HEK293 (cell line): Measurements from ENCODE around the gene PLA2G4C.

Experiments used
- CTCF ChIA-PET: fragments of 350-600 bp; formaldehyde crosslinking; extraction: SDS; loops from one replicate; lab custom pipeline; 2021; ENCODE audit warnings: antibody characterized with exemption; lab: Yijun Ruan, JAX
- POLR2A ChIA-PET: fragments of 300-600 bp; formaldehyde crosslinking; extraction: SDS; loops from one replicate; lab custom pipeline; 2020; ENCODE audit warnings: antibody characterized with exemption, inconsistent platforms; lab: Yijun Ruan, JAX
- H3K27ac ChIP-seq: fragments of 200-500 bp; sonication (Bioruptor generic); 2 replicates; pipeline ENCODE4 v1.5.1; 2014; ENCODE audit warnings: low read depth, low read length, control low read depth, inconsistent platforms; ENCODE audit errors: extremely low read depth
- H3K36me3 ChIP-seq, 2 experiments: fragments of 200-500 bp in 1 of 2; sonication (Bioruptor generic) in 1 of 2; 1 replicate in 1 of 2; 2 replicates in 1 of 2; pipeline ENCODE4 v1.5.1; 2014 to 2017; ENCODE audit warnings: inconsistent platforms in 2 of 2, low read length in 2 of 2; ENCODE audit not compliant: control insufficient read depth in 2 of 2, insufficient read depth in 1 of 2
- H3K4me1 ChIP-seq: fragments of 200-500 bp; sonication (Bioruptor generic); 2 replicates; pipeline ENCODE4 v1.5.1; 2014; ENCODE audit warnings: mild to moderate bottlenecking, low read length, inconsistent platforms; ENCODE audit not compliant: control insufficient read depth, insufficient read depth
- H3K4me3 ChIP-seq: 2 replicates; pipeline ENCODE4 v1.5.1; 2011; ENCODE audit warnings: low read depth, mild to moderate bottlenecking, control low read depth, low read length, moderate library complexity
- H3K9me3 ChIP-seq: fragments of 200-500 bp; sonication (Bioruptor generic); 2 replicates; pipeline ENCODE4 v1.5.1; 2014; ENCODE audit warnings: low read depth, low read length, inconsistent platforms; ENCODE audit not compliant: control insufficient read depth, insufficient read depth
- FEZF1 ChIP-seq: fragments of 450-650 bp; formaldehyde crosslinking; IDR thresholded peaks from 2 replicates; pipeline ENCODE4 v1.5.1; 2016; ENCODE audit warnings: missing biosample characterization, missing genetic modification characterization
- GLIS1 ChIP-seq: fragments of 450-650 bp; formaldehyde crosslinking; IDR thresholded peaks from 2 replicates; pipeline ENCODE4 v1.5.1; 2016; ENCODE audit warnings: missing biosample characterization, missing genetic modification characterization
- HOXA7 ChIP-seq: sonication (generic); formaldehyde crosslinking; IDR thresholded peaks from 2 replicates; pipeline ENCODE4 v1.8.1; 2022; ENCODE audit warnings: missing genetic modification reagents, borderline replicate concordance
- IKZF3 ChIP-seq: fragments of 450-650 bp; IDR thresholded peaks from 2 replicates; pipeline ENCODE4 v1.5.0; 2018; ENCODE audit warnings: missing biosample characterization, mild to moderate bottlenecking, missing genetic modification characterization, moderate library complexity
- MYNN ChIP-seq: fragments of 450-650 bp; formaldehyde crosslinking; IDR thresholded peaks from 2 replicates; pipeline ENCODE4 v1.5.1; 2016; ENCODE audit warnings: missing biosample characterization, missing genetic modification characterization, borderline replicate concordance
- OVOL3 ChIP-seq: fragments of 450-650 bp; formaldehyde crosslinking; IDR thresholded peaks from 2 replicates; pipeline ENCODE4 v1.5.1; 2016; ENCODE audit warnings: missing biosample characterization, missing genetic modification characterization
- SP2 ChIP-seq: fragments of 450-650 bp; formaldehyde crosslinking; IDR thresholded peaks from 2 replicates; pipeline ENCODE4 v1.5.1; 2016; ENCODE audit warnings: missing biosample characterization, missing genetic modification characterization
- TRIM28 ChIP-seq: IDR thresholded peaks from 2 replicates; pipeline ENCODE4 v1.6.1; 2011; ENCODE audit warnings: low read length, control low read depth, borderline replicate concordance
- ZBTB21 ChIP-seq: fragments of 450-650 bp; formaldehyde crosslinking; IDR thresholded peaks from 2 replicates; pipeline ENCODE4 v1.5.1; 2017; ENCODE audit warnings: missing biosample characterization, missing genetic modification characterization
- ZNF114 ChIP-seq: fragments of 450-650 bp; formaldehyde crosslinking; IDR thresholded peaks from 2 replicates; pipeline ENCODE4 v1.5.0; 2017; ENCODE audit warnings: missing biosample characterization, missing genetic modification characterization
- ZNF155 ChIP-seq: fragments of 450-650 bp; formaldehyde crosslinking; IDR thresholded peaks from 2 replicates; pipeline ENCODE4 v1.5.1; 2016; ENCODE audit warnings: missing biosample characterization, missing genetic modification characterization
- ZNF16 ChIP-seq: fragments of 450-650 bp; formaldehyde crosslinking; IDR thresholded peaks from 2 replicates; pipeline ENCODE4 v1.5.1; 2016; ENCODE audit warnings: low read depth, missing biosample characterization, missing genetic modification characterization
- ZNF174 ChIP-seq: fragments of 450-650 bp; formaldehyde crosslinking; IDR thresholded peaks from 2 replicates; pipeline ENCODE4 v1.5.0; 2017; ENCODE audit warnings: missing biosample characterization, mild to moderate bottlenecking, missing genetic modification characterization
- ZNF2 ChIP-seq: fragments of 450-650 bp; formaldehyde crosslinking; IDR thresholded peaks from 2 replicates; pipeline ENCODE4 v1.5.1; 2016; ENCODE audit warnings: missing biosample characterization, missing genetic modification characterization
- ZNF202 ChIP-seq: fragments of 450-650 bp; formaldehyde crosslinking; IDR thresholded peaks from 2 replicates; pipeline ENCODE4 v1.5.1; 2016; ENCODE audit warnings: missing biosample characterization, missing genetic modification characterization, borderline replicate concordance
- ZNF239 ChIP-seq: fragments of 450-650 bp; formaldehyde crosslinking; IDR thresholded peaks from 2 replicates; pipeline ENCODE4 v1.5.1; 2016; ENCODE audit warnings: missing biosample characterization, missing genetic modification characterization
- ZNF24 ChIP-seq: fragments of 450-650 bp; formaldehyde crosslinking; IDR thresholded peaks from 2 replicates; pipeline ENCODE4 v1.5.1; 2016; ENCODE audit warnings: missing biosample characterization, missing genetic modification characterization
- ZNF248 ChIP-seq: fragments of 450-650 bp; formaldehyde crosslinking; IDR thresholded peaks from 2 replicates; pipeline ENCODE4 v1.5.1; 2017; ENCODE audit warnings: missing biosample characterization, missing genetic modification characterization
- ZNF391 ChIP-seq: fragments of 450-650 bp; formaldehyde crosslinking; IDR thresholded peaks from 2 replicates; pipeline ENCODE4 v1.5.1; 2016; ENCODE audit warnings: low read depth, missing biosample characterization, missing genetic modification characterization, borderline replicate concordance
- ZNF530 ChIP-seq: fragments of 450-650 bp; formaldehyde crosslinking; IDR thresholded peaks from 2 replicates; pipeline ENCODE4 v1.5.1; 2016; ENCODE audit warnings: low read depth, missing biosample characterization, missing genetic modification characterization
- ZNF544 ChIP-seq: fragments of 450-650 bp; formaldehyde crosslinking; IDR thresholded peaks from 2 replicates; pipeline ENCODE4 v1.5.0; 2017; ENCODE audit warnings: missing biosample characterization, missing genetic modification characterization
- ZNF561 ChIP-seq: fragments of 450-650 bp; IDR thresholded peaks from 2 replicates; pipeline ENCODE4 v1.5.1; 2018; ENCODE audit warnings: missing biosample characterization, missing genetic modification characterization, borderline replicate concordance
- ZNF571 ChIP-seq: fragments of 450-650 bp; formaldehyde crosslinking; IDR thresholded peaks from 2 replicates; pipeline ENCODE4 v1.5.0; 2017; ENCODE audit warnings: missing biosample characterization, missing genetic modification characterization
- ZNF629 ChIP-seq: fragments of 450-650 bp; formaldehyde crosslinking; IDR thresholded peaks from 2 replicates; pipeline ENCODE4 v1.5.1; 2017; ENCODE audit warnings: missing biosample characterization, missing genetic modification characterization
- ZNF776 ChIP-seq: fragments of 450-650 bp; formaldehyde crosslinking; IDR thresholded peaks from 2 replicates; pipeline ENCODE4 v1.5.0; 2017; ENCODE audit warnings: missing biosample characterization, missing genetic modification characterization, borderline replicate concordance
- ZNF830 ChIP-seq: fragments of 450-650 bp; IDR thresholded peaks from 2 replicates; pipeline ENCODE4 v1.5.0; 2018; ENCODE audit warnings: missing biosample characterization, missing genetic modification characterization, low read depth, mild to moderate bottlenecking, moderate library complexity
- ZNF843 ChIP-seq: fragments of 450-650 bp; formaldehyde crosslinking; IDR thresholded peaks from 2 replicates; pipeline ENCODE4 v1.5.1; 2016; ENCODE audit warnings: missing biosample characterization, missing genetic modification characterization
- ZSCAN30 ChIP-seq: fragments of 450-650 bp; IDR thresholded peaks from 2 replicates; pipeline ENCODE4 v1.5.1; 2018; ENCODE audit warnings: missing biosample characterization, mild to moderate bottlenecking, missing genetic modification characterization, moderate library complexity
- ZXDB ChIP-seq: fragments of 450-650 bp; formaldehyde crosslinking; IDR thresholded peaks from 2 replicates; pipeline ENCODE4 v1.5.1; 2016; ENCODE audit warnings: missing biosample characterization, missing genetic modification characterization
- TF ChIP-seq, protein P1 (sequence below): fragments of 450-650 bp; formaldehyde crosslinking; IDR thresholded peaks from 2 replicates; pipeline ENCODE4 v1.5.1; 2017; ENCODE audit warnings: missing biosample characterization, missing genetic modification characterization
- TF ChIP-seq, protein P2 (sequence below): fragments of 450-650 bp; formaldehyde crosslinking; IDR thresholded peaks from 2 replicates; pipeline ENCODE4 v1.5.1; 2016; ENCODE audit warnings: missing biosample characterization, missing genetic modification characterization
- TF ChIP-seq, protein P3 (sequence below): fragments of 450-650 bp; formaldehyde crosslinking; IDR thresholded peaks from 2 replicates; pipeline ENCODE4 v1.5.1; 2016; ENCODE audit warnings: missing biosample characterization, missing genetic modification characterization

PLA2G4C gene

DNA sequence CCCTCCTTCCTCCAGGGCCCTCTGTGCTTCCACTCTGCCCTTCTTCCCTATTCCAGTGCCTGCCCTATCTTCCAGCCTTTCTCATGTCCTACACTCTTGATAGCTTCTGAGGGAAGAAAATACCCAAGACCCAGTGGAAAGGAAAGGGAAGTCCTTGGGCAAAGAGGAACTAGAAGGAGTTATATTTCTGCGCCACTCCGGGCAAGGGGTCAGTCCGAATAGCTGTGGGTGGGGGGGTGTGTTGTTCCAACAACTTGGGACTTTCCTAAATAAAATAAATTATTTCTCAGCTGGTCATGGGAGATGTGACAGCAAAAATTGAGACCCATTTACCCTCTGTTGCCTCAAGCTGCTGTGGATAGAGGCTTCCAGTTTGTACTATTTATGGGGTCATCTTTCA, 89.9 kb downstream of the PLA2G4C start:
- H3K27ac ChIP-seq, result no peak overlapping the region
- H3K36me3 ChIP-seq, result no peaks in the 10 kb centered on the region
- H3K4me1 ChIP-seq, result no peaks in the 10 kb centered on the region
- POLR2A ChIA-PET, result no interaction called here
- no peaks in the 10 kb centered on the region for H3K9me3 ChIP-seq
- CTCF ChIA-PET, result no interaction called here
- H3K4me3 ChIP-seq, result no peak overlapping the region
- TF ChIP-seq ZNF114 (tag by site-specific recombination) (no peak), ZNF776 (tag by site-specific recombination) (no peak), ZNF629 (no peak), ZNF830 (no peak), OVOL3 (tag by site-specific recombination) (no peak), ZXDB (tag by site-specific recombination) (no peak), ZNF155 (tag by site-specific recombination) (no peak), ZNF561 (no peak), ZNF174 (tag by site-specific recombination) (no peak), FEZF1 (tag by site-specific recombination) (no peak), SP2 (tag by site-specific recombination) (no peak), TRIM28 (no peak), ZBTB21 (tag by site-specific recombination) (no peak), GLIS1 (no peak), ZNF530 (tag by site-specific recombination) (no peak), ZNF391 (tag by site-specific recombination) (no peak), ZNF24 (tag by site-specific recombination) (no peak), ZSCAN30 (tag by site-specific recombination) (no peak), ZNF2 (tag by site-specific recombination) (no peak)
- TF ChIP-seq, protein P1, sequence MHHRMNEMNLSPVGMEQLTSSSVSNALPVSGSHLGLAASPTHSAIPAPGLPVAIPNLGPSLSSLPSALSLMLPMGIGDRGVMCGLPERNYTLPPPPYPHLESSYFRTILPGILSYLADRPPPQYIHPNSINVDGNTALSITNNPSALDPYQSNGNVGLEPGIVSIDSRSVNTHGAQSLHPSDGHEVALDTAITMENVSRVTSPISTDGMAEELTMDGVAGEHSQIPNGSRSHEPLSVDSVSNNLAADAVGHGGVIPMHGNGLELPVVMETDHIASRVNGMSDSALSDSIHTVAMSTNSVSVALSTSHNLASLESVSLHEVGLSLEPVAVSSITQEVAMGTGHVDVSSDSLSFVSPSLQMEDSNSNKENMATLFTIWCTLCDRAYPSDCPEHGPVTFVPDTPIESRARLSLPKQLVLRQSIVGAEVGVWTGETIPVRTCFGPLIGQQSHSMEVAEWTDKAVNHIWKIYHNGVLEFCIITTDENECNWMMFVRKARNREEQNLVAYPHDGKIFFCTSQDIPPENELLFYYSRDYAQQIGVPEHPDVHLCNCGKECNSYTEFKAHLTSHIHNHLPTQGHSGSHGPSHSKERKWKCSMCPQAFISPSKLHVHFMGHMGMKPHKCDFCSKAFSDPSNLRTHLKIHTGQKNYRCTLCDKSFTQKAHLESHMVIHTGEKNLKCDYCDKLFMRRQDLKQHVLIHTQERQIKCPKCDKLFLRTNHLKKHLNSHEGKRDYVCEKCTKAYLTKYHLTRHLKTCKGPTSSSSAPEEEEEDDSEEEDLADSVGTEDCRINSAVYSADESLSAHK (tag by site-specific recombination), result no peak
- TF ChIP-seq, all 188 proteins: peak for 0

DNA sequence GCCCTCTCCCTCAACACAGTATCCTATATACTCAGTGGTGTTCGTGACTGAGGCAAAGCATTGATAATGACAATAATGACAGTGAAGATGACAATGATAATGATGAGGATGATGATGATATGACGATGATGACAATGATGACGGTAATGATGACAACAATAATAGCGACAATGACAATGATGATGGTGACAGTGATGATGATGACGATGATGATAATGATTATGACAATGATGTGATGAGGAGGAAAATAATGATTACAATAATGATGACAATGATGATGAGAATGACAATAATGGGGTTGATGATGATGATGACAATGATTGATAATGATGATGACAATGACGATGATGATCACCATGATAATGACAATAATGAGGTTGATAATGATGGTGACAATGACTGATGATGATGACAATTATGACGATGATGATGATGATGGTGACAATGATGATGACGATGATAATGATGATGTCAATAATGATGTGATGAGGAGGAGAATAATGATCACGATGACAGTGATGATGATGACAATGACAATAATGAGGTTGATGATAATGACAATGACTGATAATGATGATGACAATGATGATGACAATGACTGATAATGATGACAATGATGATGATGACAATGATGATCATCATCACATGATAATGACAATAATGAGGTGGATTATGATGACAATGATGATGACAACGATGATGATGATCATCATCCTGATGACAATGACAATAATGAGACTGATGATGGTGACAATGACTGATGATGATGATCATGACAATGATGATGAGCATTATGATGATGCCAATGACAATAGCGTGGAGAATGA, 99.5 kb downstream of the PLA2G4C start:
- no peaks in the 10 kb centered on the region; the same call in 1 of the 2 replicates for H3K9me3 ChIP-seq
- CTCF ChIA-PET, result no interaction called here
- H3K27ac ChIP-seq, result no peak overlapping the region
- no peaks in the 10 kb centered on the region for H3K4me1 ChIP-seq
- no peak overlapping the region for H3K4me3 ChIP-seq
- POLR2A ChIA-PET, result no interaction called here
- H3K36me3 ChIP-seq, result no peaks in the 10 kb centered on the region
- TF ChIP-seq MYNN (tag by site-specific recombination), result no peak
- TF ChIP-seq, protein P2, sequence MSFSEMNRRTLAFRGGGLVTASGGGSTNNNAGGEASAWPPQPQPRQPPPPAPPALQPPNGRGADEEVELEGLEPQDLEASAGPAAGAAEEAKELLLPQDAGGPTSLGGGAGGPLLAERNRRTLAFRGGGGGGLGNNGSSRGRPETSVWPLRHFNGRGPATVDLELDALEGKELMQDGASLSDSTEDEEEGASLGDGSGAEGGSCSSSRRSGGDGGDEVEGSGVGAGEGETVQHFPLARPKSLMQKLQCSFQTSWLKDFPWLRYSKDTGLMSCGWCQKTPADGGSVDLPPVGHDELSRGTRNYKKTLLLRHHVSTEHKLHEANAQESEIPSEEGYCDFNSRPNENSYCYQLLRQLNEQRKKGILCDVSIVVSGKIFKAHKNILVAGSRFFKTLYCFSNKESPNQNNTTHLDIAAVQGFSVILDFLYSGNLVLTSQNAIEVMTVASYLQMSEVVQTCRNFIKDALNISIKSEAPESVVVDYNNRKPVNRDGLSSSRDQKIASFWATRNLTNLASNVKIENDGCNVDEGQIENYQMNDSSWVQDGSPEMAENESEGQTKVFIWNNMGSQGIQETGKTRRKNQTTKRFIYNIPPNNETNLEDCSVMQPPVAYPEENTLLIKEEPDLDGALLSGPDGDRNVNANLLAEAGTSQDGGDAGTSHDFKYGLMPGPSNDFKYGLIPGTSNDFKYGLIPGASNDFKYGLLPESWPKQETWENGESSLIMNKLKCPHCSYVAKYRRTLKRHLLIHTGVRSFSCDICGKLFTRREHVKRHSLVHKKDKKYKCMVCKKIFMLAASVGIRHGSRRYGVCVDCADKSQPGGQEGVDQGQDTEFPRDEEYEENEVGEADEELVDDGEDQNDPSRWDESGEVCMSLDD (tag by site-specific recombination), result no peak
- no peak; the same call in 1 of the 2 replicates for TF ChIP-seq ZNF544 (tag by site-specific recombination)
- TF ChIP-seq ZNF239 (tag by site-specific recombination), result 0 out of 2 replicates have a peak, but pooled peaks have one; percentile 41
- TF ChIP-seq HOXA7, result no peak
- no peak for TF ChIP-seq IKZF3 (tag by site-specific recombination)
- 0 out of 2 replicates have a peak, but pooled peaks have one; percentile 14 for TF ChIP-seq ZNF571 (tag by site-specific recombination)
- TF ChIP-seq ZNF24 (tag by site-specific recombination), result no peak
- no peak for TF ChIP-seq ZNF843 (tag by site-specific recombination)
- no peak for TF ChIP-seq ZNF16 (tag by site-specific recombination)
- TF ChIP-seq, protein P3, sequence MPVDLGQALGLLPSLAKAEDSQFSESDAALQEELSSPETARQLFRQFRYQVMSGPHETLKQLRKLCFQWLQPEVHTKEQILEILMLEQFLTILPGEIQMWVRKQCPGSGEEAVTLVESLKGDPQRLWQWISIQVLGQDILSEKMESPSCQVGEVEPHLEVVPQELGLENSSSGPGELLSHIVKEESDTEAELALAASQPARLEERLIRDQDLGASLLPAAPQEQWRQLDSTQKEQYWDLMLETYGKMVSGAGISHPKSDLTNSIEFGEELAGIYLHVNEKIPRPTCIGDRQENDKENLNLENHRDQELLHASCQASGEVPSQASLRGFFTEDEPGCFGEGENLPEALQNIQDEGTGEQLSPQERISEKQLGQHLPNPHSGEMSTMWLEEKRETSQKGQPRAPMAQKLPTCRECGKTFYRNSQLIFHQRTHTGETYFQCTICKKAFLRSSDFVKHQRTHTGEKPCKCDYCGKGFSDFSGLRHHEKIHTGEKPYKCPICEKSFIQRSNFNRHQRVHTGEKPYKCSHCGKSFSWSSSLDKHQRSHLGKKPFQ (tag by site-specific recombination), result no peak
- TF ChIP-seq ZNF248 (tag by site-specific recombination), result 0 out of 2 replicates have a peak, but pooled peaks have one; percentile 7
- no peak for TF ChIP-seq ZNF202
